Activated CD8-positive, alpha-beta T cell treated with anti-CD3 and anti-CD28 coated beads for 36 hours (primary cell): ENCODE data around the gene OTULIN. TPM values are rescaled to one million over a fixed set of nuclear protein-coding genes. Genes with fewer than 3 reads are reported as not detected.

ENCODE experiments used
- ATAC-seq: fragments of 200-7000 bp; cut with Tn5 transposase; one replicate; pipeline ENCODE4 v1.10.0; 2021; ENCODE audit warnings: mild to moderate bottlenecking, moderate library complexity
- CTCF ChIA-PET: fragments of 350-600 bp; sonication (Branson Sonifier 250); formaldehyde crosslinking; loops from one replicate; lab custom pipeline; 2021; ENCODE audit warnings: antibody characterized with exemption; lab: Charles Lee
- POLR2A ChIA-PET: fragments of 350-600 bp; sonication (Branson Sonifier 250); formaldehyde crosslinking; loops from one replicate; lab custom pipeline; 2021; ENCODE audit warnings: antibody characterized with exemption; lab: Charles Lee
- DNase-seq: peaks from one replicate; pipeline ENCODE4 v3.0.0-alpha.2; 2020
- H3K27ac Mint-ChIP-seq: one replicate; pipeline ENCODE4 v1.8.0; 2021; ENCODE audit warnings: mild to moderate bottlenecking, mixed read lengths
- H3K27me3 Mint-ChIP-seq: one replicate; pipeline ENCODE4 v1.8.0; 2021; ENCODE audit warnings: mixed read lengths
- H3K36me3 Mint-ChIP-seq: one replicate; pipeline ENCODE4 v1.8.0; 2021; ENCODE audit warnings: low read depth, mixed read lengths
- H3K4me1 Mint-ChIP-seq: one replicate; pipeline ENCODE4 v1.8.0; 2021; ENCODE audit warnings: low read depth, mixed read lengths
- H3K4me3 Mint-ChIP-seq: one replicate; pipeline ENCODE4 v1.8.0; 2021; ENCODE audit warnings: mild to moderate bottlenecking, moderate library complexity, mixed read lengths
- H3K9me3 Mint-ChIP-seq: one replicate; pipeline ENCODE4 v1.8.0; 2021; ENCODE audit warnings: mixed read lengths
- intact Hi-C: fragments of 100-400 bp; cut with micrococcal nuclease; formaldehyde crosslinking; loops from one replicate; pipeline ENCODE4 v1.10.0; 2022
- total RNA-seq, 2 experiments: library from RNA; stranded (reverse); gene quantifications; one replicate each; pipeline ENCODE4 v1.2.3, GENCODE V29; 2021
- TF ChIP-seq, protein P1 (sequence below): fragments of 200-600 bp; IDR thresholded peaks from one replicate; pipeline ENCODE4 v1.8.0; 2022; ENCODE audit warnings: antibody characterized with exemption, mild to moderate bottlenecking

The OTULIN gene
- total RNA-seq, 2 experiments from 2014 or later, result 59.6 to 60.5 TPM

DNA sequence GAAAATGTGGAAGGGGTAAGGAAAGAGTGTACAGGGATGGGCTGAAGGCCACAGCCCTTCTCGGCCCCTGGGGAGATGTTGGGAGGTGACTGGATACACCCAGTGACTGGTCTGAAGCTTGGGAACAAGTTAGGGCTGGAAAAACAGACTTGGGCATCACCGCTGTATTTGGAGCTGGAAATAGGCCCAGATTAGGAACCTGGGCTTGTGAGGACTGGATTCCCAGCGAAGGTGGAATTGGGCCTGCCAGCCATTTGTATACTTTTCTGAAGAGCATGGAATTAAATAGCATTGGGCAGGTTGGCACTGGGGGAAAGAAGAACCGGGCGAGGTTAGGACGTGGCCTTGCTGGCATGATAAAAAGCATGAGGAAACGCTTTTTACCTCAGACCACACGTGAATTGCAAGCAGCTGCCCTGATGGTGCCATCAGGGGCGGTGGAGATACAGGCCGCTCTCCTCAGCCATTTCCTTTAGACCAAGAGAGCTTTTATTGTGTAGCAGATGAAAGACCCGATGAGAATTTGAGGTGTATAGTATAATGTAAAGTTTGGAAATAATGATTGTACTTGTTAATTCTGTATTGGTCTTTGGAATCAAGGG, 37.8 kb downstream of the OTULIN start:
- ATAC-seq (no peak), DNase-seq (no peak)
- no peak overlapping the region for H3K4me3 Mint-ChIP-seq
- no peaks in the 10 kb centered on the region for H3K27me3 Mint-ChIP-seq
- ChIA-PET CTCF (interaction anchor here (1.2 to 1.9 kb wide), 6 partner anchors 12 to 338 kb away, joined by 3 to 10 read pairs (median 4); no protein-coding TSS in a partner anchor), POLR2A (interaction anchor here (0.6 to 3.4 kb wide), 5 partner anchors 8 to 60 kb away, joined by 3 to 13 read pairs (median 4); no protein-coding TSS in a partner anchor)
- H3K4me1 Mint-ChIP-seq, result peaks cover 66% of the 10 kb centered on the region
- H3K27ac Mint-ChIP-seq, result peak overlapping the region; percentile 35
- TF ChIP-seq, protein P1, sequence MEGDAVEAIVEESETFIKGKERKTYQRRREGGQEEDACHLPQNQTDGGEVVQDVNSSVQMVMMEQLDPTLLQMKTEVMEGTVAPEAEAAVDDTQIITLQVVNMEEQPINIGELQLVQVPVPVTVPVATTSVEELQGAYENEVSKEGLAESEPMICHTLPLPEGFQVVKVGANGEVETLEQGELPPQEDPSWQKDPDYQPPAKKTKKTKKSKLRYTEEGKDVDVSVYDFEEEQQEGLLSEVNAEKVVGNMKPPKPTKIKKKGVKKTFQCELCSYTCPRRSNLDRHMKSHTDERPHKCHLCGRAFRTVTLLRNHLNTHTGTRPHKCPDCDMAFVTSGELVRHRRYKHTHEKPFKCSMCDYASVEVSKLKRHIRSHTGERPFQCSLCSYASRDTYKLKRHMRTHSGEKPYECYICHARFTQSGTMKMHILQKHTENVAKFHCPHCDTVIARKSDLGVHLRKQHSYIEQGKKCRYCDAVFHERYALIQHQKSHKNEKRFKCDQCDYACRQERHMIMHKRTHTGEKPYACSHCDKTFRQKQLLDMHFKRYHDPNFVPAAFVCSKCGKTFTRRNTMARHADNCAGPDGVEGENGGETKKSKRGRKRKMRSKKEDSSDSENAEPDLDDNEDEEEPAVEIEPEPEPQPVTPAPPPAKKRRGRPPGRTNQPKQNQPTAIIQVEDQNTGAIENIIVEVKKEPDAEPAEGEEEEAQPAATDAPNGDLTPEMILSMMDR, result no peak
- intact Hi-C loops, result no loop called here
- H3K9me3 Mint-ChIP-seq, result no peaks in the 10 kb centered on the region
- H3K36me3 Mint-ChIP-seq, result peaks cover 85% of the 10 kb centered on the region

GRCh38 chr5:14705556-14705955, 41.0 kb downstream of the OTULIN start:
- peak overlapping the region; percentile 97 for H3K27ac Mint-ChIP-seq
- ChIA-PET POLR2A (interaction anchor here (0.6 to 3.3 kb wide), 4 partner anchors 11 to 287 kb away, joined by 3 to 13 read pairs (median 4); no protein-coding TSS in a partner anchor), CTCF (interaction anchor here (3.2 kb wide), 1 partner anchor 21 kb away, joined by 20 read pairs; no protein-coding TSS in a partner anchor)
- no peak overlapping the region for H3K4me3 Mint-ChIP-seq
- ATAC-seq, result no peak
- peaks cover 88% of the 10 kb centered on the region for H3K36me3 Mint-ChIP-seq
- H3K27me3 Mint-ChIP-seq, result no peaks in the 10 kb centered on the region
- TF ChIP-seq, protein P1, result no peak
- no peak for DNase-seq
- intact Hi-C loops, result loop anchor here (5.0 kb wide), 1 partner anchor 38 kb away; no protein-coding TSS in a partner anchor
- H3K4me1 Mint-ChIP-seq, result peaks cover 70% of the 10 kb centered on the region
- no peaks in the 10 kb centered on the region for H3K9me3 Mint-ChIP-seq

GRCh38 chr5:14706615-14707021, 42.1 kb downstream of the OTULIN start:
- intact Hi-C loops, result loop anchor here (5.0 kb wide), 1 partner anchor 39 kb away; no protein-coding TSS in a partner anchor
- ATAC-seq, result peak; percentile 91

GRCh38 chr5:14707811-14708390, 43.4 kb downstream of the OTULIN start:
- POLR2A ChIA-PET, result interaction anchor here (1.1 to 1.9 kb wide), 5 partner anchors 12 to 163 kb away, joined by 4 to 6 read pairs (median 5); no protein-coding TSS in a partner anchor
- CTCF ChIA-PET, result interaction anchor here (1.0 to 3.6 kb wide), 13 partner anchors 14 to 356 kb away, joined by 3 to 28 read pairs (median 5); no protein-coding TSS in a partner anchor
- ATAC-seq, result no peak
- H3K9me3 Mint-ChIP-seq, result no peaks in the 10 kb centered on the region
- TF ChIP-seq, protein P1, result no peak
- peak overlapping the region; percentile 75 for H3K27ac Mint-ChIP-seq
- peaks cover 89% of the 10 kb centered on the region for H3K36me3 Mint-ChIP-seq
- DNase-seq, result no peak
- H3K27me3 Mint-ChIP-seq, result no peaks in the 10 kb centered on the region
- peaks cover 57% of the 10 kb centered on the region for H3K4me1 Mint-ChIP-seq
- intact Hi-C loops, result loop anchor here (5.0 kb wide), 1 partner anchor 41 kb away; no protein-coding TSS in a partner anchor
- H3K4me3 Mint-ChIP-seq, result no peak overlapping the region

More at GRCh38 chr5:14706615-14707021, 42.1 kb downstream of the OTULIN start:
- Mint-ChIP-seq H3K4me1 (peaks cover 68% of the 10 kb centered on the region), H3K27ac (peak overlapping the region; percentile 97), H3K36me3 (peaks cover 88% of the 10 kb centered on the region), H3K9me3 (no peaks in the 10 kb centered on the region), H3K4me3 (peak overlapping the region; percentile 46), H3K27me3 (no peaks in the 10 kb centered on the region)
- TF ChIP-seq, protein P1, result no peak
- peak; percentile 33 for DNase-seq
- ChIA-PET CTCF (interaction anchor here (1.2 to 3.6 kb wide), 7 partner anchors 11 to 308 kb away, joined by 3 to 28 read pairs (median 9); no protein-coding TSS in a partner anchor), POLR2A (interaction anchor here (0.8 to 1.9 kb wide), 6 partner anchors 11 to 34 kb away, joined by 3 to 5 read pairs (median 4); no protein-coding TSS in a partner anchor)
